GM12874 (cell line): ENCODE results near the gene LRRC23.

Source experiments
- CTCF ChIP-seq: IDR thresholded peaks from 2 replicates; pipeline ENCODE4 v1.5.1; 2011; ENCODE audit warnings: low read depth, mild to moderate bottlenecking, control low read depth, low read length, moderate library complexity; ENCODE audit not compliant: insufficient read depth

The LRRC23 gene

GRCh38 chr12:6914246-6914946 lies 9.8 kb downstream of the LRRC23 start, which contains the start of gene ENO2:
Gene ENO2 (plus strand): TSS chr12:6914580. CDS start chr12:6915833, 1,253 bp downstream.
- no peak for TF ChIP-seq CTCF

DNA sequence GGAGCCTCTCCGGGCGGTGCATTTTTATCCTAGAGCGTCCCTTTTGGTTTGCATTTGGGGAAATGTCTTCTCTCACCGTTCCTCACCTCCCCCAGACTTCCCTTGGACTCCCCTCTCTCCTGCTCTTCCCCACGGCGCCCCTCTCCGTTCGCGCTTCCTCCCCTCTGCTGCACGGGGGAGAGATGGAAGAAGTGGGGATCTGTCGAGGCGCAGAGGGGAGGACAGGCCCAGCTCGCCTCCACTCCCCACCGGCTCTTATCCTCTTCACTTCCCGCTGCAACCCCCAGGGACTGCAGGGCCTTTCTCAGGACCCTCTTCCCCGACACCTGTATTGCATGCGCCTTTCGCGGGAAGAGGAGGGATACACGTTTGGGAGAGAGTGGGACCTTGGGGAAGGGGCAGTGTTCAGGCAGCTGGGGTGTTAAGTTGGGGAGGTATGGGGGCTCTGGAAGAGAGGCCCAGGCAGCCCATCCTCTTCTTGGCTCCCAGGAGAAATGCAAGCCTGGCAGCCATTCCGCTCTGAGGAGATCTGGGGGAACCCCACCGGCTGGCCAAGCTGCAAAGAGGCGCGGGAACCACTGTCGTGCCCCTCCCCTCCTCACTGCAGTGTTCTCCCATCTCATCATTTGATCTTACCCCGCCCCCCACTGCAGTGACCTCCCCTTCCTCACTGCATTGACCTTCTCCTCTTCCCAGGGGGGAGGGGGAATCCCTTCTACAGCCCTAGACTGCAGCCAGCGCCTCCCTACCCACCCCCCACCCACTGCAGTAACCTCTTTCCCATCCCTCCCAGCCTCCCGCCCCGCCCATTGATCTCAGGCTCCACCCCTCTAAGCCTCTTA lies 10.5 kb downstream of the LRRC23 start:
- no peak for TF ChIP-seq CTCF

GRCh38 chr12:6915789-6916285 lies 11.2 kb downstream of the LRRC23 start:
- TF ChIP-seq CTCF: no peak

- TF ChIP-seq CTCF: no peak
Measured at GRCh38 chr12:6916426-6917200, 12.0 kb downstream of the LRRC23 start.

GRCh38 chr12:6917491-6918231 lies 13.0 kb downstream of the LRRC23 start:
- TF ChIP-seq CTCF: no peak

DNA sequence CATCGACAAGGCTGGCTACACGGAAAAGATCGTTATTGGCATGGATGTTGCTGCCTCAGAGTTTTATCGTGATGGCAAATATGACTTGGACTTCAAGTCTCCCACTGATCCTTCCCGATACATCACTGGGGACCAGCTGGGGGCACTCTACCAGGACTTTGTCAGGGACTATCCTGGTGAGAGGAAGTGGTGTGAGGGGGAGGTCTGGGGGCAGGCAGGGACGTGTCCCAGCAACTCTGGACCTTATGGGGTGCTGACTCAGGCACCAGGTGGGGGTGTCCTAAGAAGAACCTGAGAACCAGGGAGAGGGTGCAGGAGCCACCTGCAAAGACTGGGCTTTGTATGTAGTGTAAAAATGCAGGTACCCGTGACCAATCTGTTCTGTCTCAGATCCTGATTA lies 15.0 kb downstream of the LRRC23 start:
- TF ChIP-seq CTCF: no peak
